Measurements from ENCODE around the gene DAP. TPM values are rescaled to one million over a fixed set of nuclear protein-coding genes. Genes with fewer than 3 reads are reported as not detected.

Gene DAP
- total and polyA plus RNA-seq, 10 of the 15 experiments (the other 5 are each of a cell fraction or from before 2014, with no cell fraction given), result 12.9 to 130 (median 49.9) TPM

- TF ChIP-seq ZNF592 (IDR thresholded peaks at IDR 0.05), result no peak
- TF ChIP-seq ASH2L (IDR thresholded peaks at IDR 0.05; ENCODE audit: borderline replicate concordance, low read depth), result no peak
- TF ChIP-seq HDAC2 (IDR thresholded peaks at IDR 0.05), result no peak
- 0 out of 2 replicates have a peak, but pooled peaks have one; percentile 34 for TF ChIP-seq ZNF217 (IDR thresholded peaks at IDR 0.05)
- no peak for TF ChIP-seq CHD1 (IDR thresholded peaks at IDR 0.05; ENCODE audit: low read depth, low read length)
- no peak for TF ChIP-seq MAX (IDR thresholded peaks at IDR 0.05; ENCODE audit: low read depth, low read length)
- no peak for TF ChIP-seq ZNF274 (IDR thresholded peaks at IDR 0.05; ENCODE audit: insufficient read depth, insufficient read length)
- no peak for TF ChIP-seq RBBP5 (conservative IDR thresholded peaks at IDR 0.05)
- TF ChIP-seq CREM (IDR thresholded peaks at IDR 0.05; ENCODE audit: low read depth), result no peak
- TF ChIP-seq PAX5 (IDR thresholded peaks at IDR 0.05; ENCODE audit: borderline replicate concordance, low read depth, low read length), result no peak
- no peak for TF ChIP-seq PAX8 (IDR thresholded peaks at IDR 0.05)
- TF ChIP-seq ZNF207 (IDR thresholded peaks at IDR 0.05; ENCODE audit: borderline replicate concordance), result no peak
- no peak for TF ChIP-seq CHD4 (IDR thresholded peaks at IDR 0.05)
- TF ChIP-seq MEF2B (IDR thresholded peaks at IDR 0.05; ENCODE audit: partially characterized antibody, poor library complexity, severe bottlenecking), result no peak
- no peak for TF ChIP-seq TAF1 (IDR thresholded peaks at IDR 0.05; ENCODE audit: borderline replicate concordance, low read depth, low read length)
- TF ChIP-seq NRF1 (conservative IDR thresholded peaks at IDR 0.05; ENCODE audit: low read depth, low read length), result no peak
- 0 out of 4 replicates have a peak, but pooled peaks of 1 of the 2 experiments have one; percentile 44 for TF ChIP-seq IKZF2 (IDR thresholded peaks at IDR 0.05)
- TF ChIP-seq NFYA (IDR thresholded peaks at IDR 0.05; ENCODE audit: borderline replicate concordance, low read depth, low read length), result no peak
- no peak for TF ChIP-seq REST (IDR thresholded peaks at IDR 0.05; ENCODE audit: low read depth, low read length)
- no peak for TF ChIP-seq IRF3 (IDR thresholded peaks at IDR 0.05)
- no peak for TF ChIP-seq MYB (IDR thresholded peaks at IDR 0.05; ENCODE audit: borderline replicate concordance, low read depth, low read length)
- no peak for TF ChIP-seq FOXM1 (IDR thresholded peaks at IDR 0.05; ENCODE audit: low read depth, low read length)
Measured at GRCh38 chr5:10636363-10637142, 124.5 kb downstream of the DAP start (continued).

Measured in GM12878 (cell line).